IMR-90 (cell line): Measurements from ENCODE around the gene RALGAPA1. TPM values are rescaled to one million over a fixed set of nuclear protein-coding genes. Genes with fewer than 3 reads are reported as not detected.

Experiments used
- ATAC-seq: fragments of 200-7000 bp; cut with Tn5 transposase; 2 replicates; pipeline ENCODE4 v1.9.1; 2020; ENCODE audit warnings: low read depth, mild to moderate bottlenecking, moderate library complexity
- BruUV-seq: library from RNA; stranded (reverse); fragments of 400-500 nt; replicated peaks from 2 replicates; lab custom pipeline; 2021; lab: Mats Ljungman, UMichigan
- CTCF ChIA-PET: fragments of 300-600 bp; formaldehyde crosslinking; extraction: SDS; loops from one replicate; lab custom pipeline; 2021; ENCODE audit warnings: antibody characterized with exemption; lab: Yijun Ruan, JAX
- POLR2A ChIA-PET: fragments of 300-600 bp; sonication (Branson Sonifier 250); formaldehyde crosslinking; loops from one replicate; lab custom pipeline; 2022; ENCODE audit warnings: antibody characterized with exemption; ENCODE audit not compliant: unreplicated experiment; lab: Charles Lee
- DNase-seq: peaks from one replicate; pipeline ENCODE4 v3.0.0; 2013
- H2AFZ ChIP-seq: replicated peaks from 2 replicates; pipeline ENCODE3; 2013; ENCODE audit warnings: low read length, mild to moderate bottlenecking; ENCODE audit not compliant: poor library complexity
- H2AK5ac ChIP-seq: 2 replicates; pipeline ENCODE4 v1.6.1; 2013; ENCODE audit warnings: low read depth, low read length, inconsistent platforms
- H2AK9ac ChIP-seq: replicated peaks from 2 replicates; pipeline ENCODE3; 2013; ENCODE audit warnings: mild to moderate bottlenecking, low read depth, low read length, moderate library complexity; ENCODE audit not compliant: poor library complexity
- H2BK120ac ChIP-seq: 2 replicates; pipeline ENCODE4 v1.6.1; 2013; ENCODE audit warnings: low read depth, low read length, inconsistent platforms
- H2BK15ac ChIP-seq: 3 replicates; pipeline ENCODE4 v1.6.1; 2013; ENCODE audit warnings: low read depth, low read length, inconsistent platforms
- H2BK20ac ChIP-seq: 2 replicates; pipeline ENCODE4 v1.6.1; 2013; ENCODE audit warnings: low read depth, mild to moderate bottlenecking, inconsistent platforms, low read length, moderate library complexity
- H2BK5ac ChIP-seq: 2 replicates; pipeline ENCODE4 v1.6.1; 2013; ENCODE audit warnings: mild to moderate bottlenecking, low read depth, low read length, inconsistent platforms; ENCODE audit not compliant: poor library complexity, severe bottlenecking
- H3K14ac ChIP-seq: replicated peaks from 2 replicates; pipeline ENCODE4 v1.6.1; 2013; ENCODE audit warnings: low read depth, low read length, inconsistent platforms
- H3K18ac ChIP-seq: 2 replicates; pipeline ENCODE4 v1.6.1; 2013; ENCODE audit warnings: low read depth, low read length, control low read depth
- H3K23ac ChIP-seq: 2 replicates; pipeline ENCODE4 v1.6.1; 2013; ENCODE audit warnings: low read depth, low read length, inconsistent platforms
- H3K27ac ChIP-seq: 2 replicates; pipeline ENCODE4 v1.5.1; 2013; ENCODE audit warnings: mild to moderate bottlenecking, control low read depth, low read length; ENCODE audit not compliant: insufficient read depth
- H3K27me3 ChIP-seq: 2 replicates; pipeline ENCODE4 v1.6.1; 2013; ENCODE audit warnings: low read length; ENCODE audit not compliant: control insufficient read depth, insufficient read depth
- H3K36me3 ChIP-seq: 2 replicates; pipeline ENCODE4 v1.6.1; 2013; ENCODE audit warnings: low read length, mixed read lengths; ENCODE audit not compliant: control insufficient read depth, insufficient read depth
- H3K4ac ChIP-seq: 2 replicates; pipeline ENCODE4 v1.6.1; 2013; ENCODE audit warnings: low read depth, low read length, inconsistent platforms
- H3K4me1 ChIP-seq: 2 replicates; pipeline ENCODE4 v1.6.1; 2013; ENCODE audit warnings: low read length, mixed read lengths; ENCODE audit not compliant: control insufficient read depth, insufficient read depth
- H3K4me2 ChIP-seq: 2 replicates; pipeline ENCODE4 v1.6.1; 2013; ENCODE audit warnings: low read depth, mild to moderate bottlenecking, control low read depth, low read length, moderate library complexity
- H3K4me3 ChIP-seq: 2 replicates; pipeline ENCODE4 v1.5.1; 2013; ENCODE audit warnings: low read depth, mild to moderate bottlenecking, control low read depth, low read length, moderate library complexity; ENCODE audit not compliant: insufficient read depth
- H3K56ac ChIP-seq: 2 replicates; pipeline ENCODE4 v1.6.1; 2013; ENCODE audit warnings: low read length, inconsistent platforms; ENCODE audit not compliant: insufficient read depth; ENCODE audit errors: extremely low read depth
- H3K79me1 ChIP-seq, 2 experiments: 2 replicates each; pipeline ENCODE4 v1.6.1; 2013; ENCODE audit warnings: low read length in 2 of 2, inconsistent platforms in 1 of 2, low read depth in 1 of 2
- H3K9ac ChIP-seq: 2 replicates; pipeline ENCODE4 v1.6.1; 2013; ENCODE audit warnings: low read depth, low read length, control low read depth
- H3K9me1 ChIP-seq: 2 replicates; pipeline ENCODE4 v1.6.1; 2013; ENCODE audit warnings: low read length, inconsistent platforms; ENCODE audit not compliant: insufficient read depth
- H3K9me3 ChIP-seq: 2 replicates; pipeline ENCODE4 v1.6.1; 2013; ENCODE audit warnings: low read length; ENCODE audit not compliant: control insufficient read depth, insufficient read depth
- H4K20me1 ChIP-seq: 2 replicates; pipeline ENCODE4 v1.6.1; 2013; ENCODE audit warnings: low read length, inconsistent platforms; ENCODE audit not compliant: insufficient read depth
- H4K5ac ChIP-seq: 2 replicates; pipeline ENCODE4 v1.6.1; 2013; ENCODE audit warnings: mild to moderate bottlenecking, low read depth, low read length, control low read depth
- H4K8ac ChIP-seq, 2 experiments: 2 replicates each; pipeline ENCODE4 v1.6.1; 2013; ENCODE audit warnings: low read depth in 2 of 2, low read length in 2 of 2, control low read depth in 1 of 2, inconsistent platforms in 1 of 2
- H4K91ac ChIP-seq: 2 replicates; pipeline ENCODE4 v1.6.1; 2013; ENCODE audit warnings: low read depth, low read length, inconsistent platforms; ENCODE audit not compliant: insufficient read depth
- BHLHE40 ChIP-seq: fragments of 150-350 bp; IDR thresholded peaks from 2 replicates; pipeline ENCODE4 v1.6.1; 2016; ENCODE audit warnings: mild to moderate bottlenecking, low read depth, low read length
- CEBPB ChIP-seq: IDR thresholded peaks from 2 replicates; pipeline ENCODE4 v1.6.1; 2012; ENCODE audit warnings: low read depth, low read length, improper control_type of control experiment
- CHD1 ChIP-seq: IDR thresholded peaks from 2 replicates; pipeline ENCODE4 v1.6.1; 2012; ENCODE audit warnings: low read depth, low read length, improper control_type of control experiment
- CTCF ChIP-seq: conservative IDR thresholded peaks from 2 replicates; pipeline ENCODE4 v1.5.1; 2012; ENCODE audit warnings: mild to moderate bottlenecking, low read depth, low read length, improper control_type of control experiment
- ELK1 ChIP-seq: fragments of 150-350 bp; IDR thresholded peaks from 2 replicates; pipeline ENCODE4 v1.6.1; 2016; ENCODE audit warnings: low read depth, mild to moderate bottlenecking, low read length, moderate library complexity, borderline replicate concordance
- FOS ChIP-seq: fragments of 150-350 bp; IDR thresholded peaks from 2 replicates; pipeline ENCODE4 v1.6.1; 2016; ENCODE audit warnings: low read depth, low read length
- MAFK ChIP-seq: IDR thresholded peaks from 2 replicates; pipeline ENCODE4 v1.6.1; 2012; ENCODE audit warnings: low read depth, low read length, improper control_type of control experiment
- MAZ ChIP-seq: IDR thresholded peaks from 2 replicates; pipeline ENCODE4 v1.6.1; 2012; ENCODE audit warnings: low read depth, mild to moderate bottlenecking, low read length, improper control_type of control experiment, moderate library complexity, borderline replicate concordance
- MXI1 ChIP-seq: IDR thresholded peaks from 2 replicates; pipeline ENCODE4 v1.6.1; 2012; ENCODE audit warnings: low read depth, mild to moderate bottlenecking, low read length, moderate library complexity, borderline replicate concordance
- NFE2L2 ChIP-seq: fragments of 150-350 bp; IDR thresholded peaks from 2 replicates; pipeline ENCODE4 v1.6.1; 2016; ENCODE audit warnings: low read depth, mild to moderate bottlenecking, low read length
- POLR2A ChIP-seq: IDR thresholded peaks from 2 replicates; pipeline ENCODE4 v1.6.1; 2012; ENCODE audit warnings: mild to moderate bottlenecking, low read depth, low read length
- RAD21 ChIP-seq: IDR thresholded peaks from 2 replicates; pipeline ENCODE4 v1.6.1; 2012; ENCODE audit warnings: low read length, improper control_type of control experiment
- RCOR1 ChIP-seq: IDR thresholded peaks from 2 replicates; pipeline ENCODE4 v1.6.1; 2012; ENCODE audit warnings: mild to moderate bottlenecking, low read length, improper control_type of control experiment; ENCODE audit not compliant: insufficient replicate concordance
- RFX5 ChIP-seq: IDR thresholded peaks from 2 replicates; pipeline ENCODE4 v1.8.0; 2012; ENCODE audit warnings: low read depth, mild to moderate bottlenecking, low read length, moderate library complexity
- SMC3 ChIP-seq: fragments of 150-350 bp; IDR thresholded peaks from 2 replicates; pipeline ENCODE4 v1.6.1; 2016; ENCODE audit warnings: low read depth, mild to moderate bottlenecking, antibody characterized with exemption, low read length, moderate library complexity
- USF2 ChIP-seq: fragments of 150-350 bp; IDR thresholded peaks from 2 replicates; pipeline ENCODE4 v1.6.1; 2017; ENCODE audit warnings: mild to moderate bottlenecking, antibody characterized with exemption, low read length, low read depth
- WGBS, 2 experiments: methylation state at CpG; one replicate each; pipeline versions ENCODE4 v1.1.5 to v1.1.7; 2013; ENCODE audit warnings: missing lambda C conversion rate in 2 of 2; ENCODE audit not compliant: insufficient read length in 1 of 2; ENCODE audit errors: extremely low coverage in 2 of 2; 5-methylcytosine and 5-hydroxymethylcytosine counted together
- dilution Hi-C: fragments of 300-500 bp; cut with HindIII; formaldehyde crosslinking; loops from one replicate; pipeline ENCODE4 v1.14.3; 2018; ENCODE audit warnings: low sequenced_read_pairs; ENCODE audit not compliant: unreplicated experiment
- in situ Hi-C: fragments of 300-500 bp; cut with MboI; formaldehyde crosslinking; loops from 3 replicates; pipeline ENCODE4 v1.14.3; 2019; ENCODE audit warnings: low sequenced_read_pairs, inconsistent platforms, mixed read lengths
- intact Hi-C: fragments of 100-400 bp; cut with micrococcal nuclease; formaldehyde crosslinking; loops from 2 replicates; pipeline ENCODE4 v1.10.0; 2022
- polyA plus RNA-seq, 3 experiments: library from polyadenylated mRNA; depleted of rRNA; stranded (reverse); fragments of >200 nt; gene quantifications; 2 replicates each; pipeline ENCODE4 v1.2.3, GENCODE V29; 2012; ENCODE audit warnings: low replicate concordance in 1 of 3
- total RNA-seq: library from RNA; depleted of rRNA; stranded (reverse); fragments of >200 nt; gene quantifications from 2 replicates; pipeline ENCODE4 v1.2.3, GENCODE V29; 2012

RALGAPA1 gene
- total and polyA plus RNA-seq, 2 of the 4 experiments (the other 2 are of a cell fraction), result 5.1 to 25.6 TPM

GRCh38 chr14:35558680-35559079, 250.4 kb downstream of the RALGAPA1 start:
- H2BK15ac ChIP-seq, result no peak overlapping the region
- no TSS peak for BruUV-seq
- no peaks in the 10 kb centered on the region for H3K9me3 ChIP-seq
- no peaks in the 10 kb centered on the region for H4K20me1 ChIP-seq
- no peak overlapping the region for H2AFZ ChIP-seq
- DNase-seq (no peak), ATAC-seq (no peak)
- no peaks in the 10 kb centered on the region for H3K36me3 ChIP-seq
- H3K4ac ChIP-seq, result no peak overlapping the region
- H2BK120ac ChIP-seq, result no peak overlapping the region
- no peak overlapping the region for H3K27ac ChIP-seq
- TF ChIP-seq FOS (no peak), RAD21 (no peak), MXI1 (no peak), CHD1 (no peak), RCOR1 (no peak), USF2 (no peak), SMC3 (no peak), POLR2A (no peak), ELK1 (no peak), CTCF (no peak), CEBPB (no peak), MAZ (no peak), BHLHE40 (no peak), MAFK (no peak), RFX5 (no peak), NFE2L2 (no peak)
- WGBS, 2 experiments, result no CpG with 5 or more reads among the region's 2 CpGs
- no peak overlapping the region for H4K5ac ChIP-seq
- H2AK9ac ChIP-seq, result no peak overlapping the region
- H3K4me2 ChIP-seq, result no peak overlapping the region
- no peak overlapping the region for H3K56ac ChIP-seq
- no peak overlapping the region for H3K9ac ChIP-seq
- no peak overlapping the region for H2BK5ac ChIP-seq
- no peak overlapping the region for H3K4me3 ChIP-seq
- H4K91ac ChIP-seq, result no peak overlapping the region
- no peaks in the 10 kb centered on the region for H3K27me3 ChIP-seq
- CTCF ChIA-PET, result no interaction called here
- in situ Hi-C loops (no loop called here), dilution Hi-C loops (no loop called here), intact Hi-C loops (no loop called here)
- H4K8ac ChIP-seq, result no peak overlapping the region
- H3K79me1 ChIP-seq, result no peaks in the 10 kb centered on the region
- H3K18ac ChIP-seq, result no peak overlapping the region
- H3K23ac ChIP-seq, result no peak overlapping the region
- no peak overlapping the region for H2BK20ac ChIP-seq
- POLR2A ChIA-PET, result no interaction called here
- no peaks in the 10 kb centered on the region for H3K4me1 ChIP-seq
- H3K9me1 ChIP-seq, result no peaks in the 10 kb centered on the region
- no peak overlapping the region for H2AK5ac ChIP-seq
- H3K14ac ChIP-seq, result no peak overlapping the region
